Activated T-cell treated with anti-CD3 and anti-CD28 coated beads, Interleukin-2, amount 50 U/mL, for 1 hour (primary cell): ENCODE data around the gene LYRM4.

Experiments
- DNase-seq: peaks from one replicate; pipeline ENCODE4 v3.0.0-alpha.2; 2020

LYRM4 gene

GRCh38 chr6:5202941-5203340 is 57.8 kb downstream of the LYRM4 start:
- no peak for DNase-seq

GRCh38 chr6:5202206-5202605 is 58.5 kb downstream of the LYRM4 start:
- DNase-seq: no peak

GRCh38 chr6:5201271-5201670 is 59.5 kb downstream of the LYRM4 start:
- DNase-seq: no peak

- DNase-seq: no peak
These were observed 61.0 kb downstream of the LYRM4 start for GRCh38 chr6:5199702-5200101.

- DNase-seq: no peak
These were observed 61.5 kb downstream of the LYRM4 start for GRCh38 chr6:5199283-5199682.

GRCh38 chr6:5197084-5197483 is 63.7 kb downstream of the LYRM4 start:
- no peak for DNase-seq

GRCh38 chr6:5192135-5192794 is 68.5 kb downstream of the LYRM4 start:
- DNase-seq: no peak

GRCh38 chr6:5191722-5192121 is 69.0 kb downstream of the LYRM4 start:
- DNase-seq: no peak

GRCh38 chr6:5191222-5191621 is 69.5 kb downstream of the LYRM4 start:
- no peak for DNase-seq

- no peak for DNase-seq
These were observed 70.2 kb downstream of the LYRM4 start for GRCh38 chr6:5190507-5190906.

GRCh38 chr6:5188646-5189045 is 72.1 kb downstream of the LYRM4 start:
- no peak for DNase-seq

- DNase-seq: no peak
These were observed 75.9 kb downstream of the LYRM4 start for GRCh38 chr6:5184878-5185277.

- no peak for DNase-seq
These were observed 76.5 kb downstream of the LYRM4 start for GRCh38 chr6:5184218-5184617.

- no peak for DNase-seq
These were observed 79.0 kb downstream of the LYRM4 start for GRCh38 chr6:5181510-5182317.

- DNase-seq: no peak
These were observed 80.1 kb downstream of the LYRM4 start for GRCh38 chr6:5180636-5181035.

GRCh38 chr6:5179917-5180316 is 80.8 kb downstream of the LYRM4 start:
- DNase-seq: no peak

GRCh38 chr6:5178806-5179205 is 81.9 kb downstream of the LYRM4 start:
- no peak for DNase-seq

GRCh38 chr6:5175635-5176034 is 85.1 kb downstream of the LYRM4 start:
- DNase-seq: no peak

GRCh38 chr6:5174756-5175549 is 85.8 kb downstream of the LYRM4 start:
- no peak for DNase-seq

- peak; percentile 25 for DNase-seq
These were observed 86.5 kb downstream of the LYRM4 start for GRCh38 chr6:5174244-5174643.

- DNase-seq: no peak
These were observed 86.9 kb downstream of the LYRM4 start for GRCh38 chr6:5173810-5174209.

GRCh38 chr6:5172897-5173474 is 87.8 kb downstream of the LYRM4 start:
- DNase-seq: no peak

GRCh38 chr6:5172041-5172653 is 88.6 kb downstream of the LYRM4 start:
- no peak for DNase-seq
